DMS114 treated with DMSO at 0.1 percent for 48 hours (cell line): ENCODE results near the gene ERC2.

Experiments
- DNase-seq: peaks from one replicate; lab custom pipeline; 2025; ENCODE audit not compliant: unreplicated experiment; lab: John Stamatoyannopoulos, UW

The ERC2 gene

GRCh38 chr3:55942868-55943267 lies 525.4 kb downstream of the ERC2 start:
- no peak for DNase-seq

- no peak for DNase-seq
Measured at GRCh38 chr3:55939287-55939686, 529.0 kb downstream of the ERC2 start.

- no peak for DNase-seq
Measured at GRCh38 chr3:55937301-55937700, 531.0 kb downstream of the ERC2 start.

- DNase-seq: no peak
Measured at GRCh38 chr3:55936549-55937052, 531.7 kb downstream of the ERC2 start.

- DNase-seq: no peak
Measured at GRCh38 chr3:55935241-55935640, 533.0 kb downstream of the ERC2 start.

GRCh38 chr3:55934771-55935170 lies 533.5 kb downstream of the ERC2 start:
- no peak for DNase-seq

GRCh38 chr3:55929154-55929869 lies 539.0 kb downstream of the ERC2 start:
- no peak for DNase-seq

- DNase-seq: no peak
Measured at GRCh38 chr3:55923626-55924025, 544.6 kb downstream of the ERC2 start.

GRCh38 chr3:55923207-55923606 lies 545.1 kb downstream of the ERC2 start:
- no peak for DNase-seq

GRCh38 chr3:55912880-55913279 lies 555.4 kb downstream of the ERC2 start:
- DNase-seq: no peak

GRCh38 chr3:55911266-55911665 lies 557.0 kb downstream of the ERC2 start:
- no peak for DNase-seq

GRCh38 chr3:55910543-55910942 lies 557.7 kb downstream of the ERC2 start:
- DNase-seq: no peak

GRCh38 chr3:55909373-55909772 lies 558.9 kb downstream of the ERC2 start:
- DNase-seq: no peak

- no peak for DNase-seq
Measured at GRCh38 chr3:55907616-55908015, 560.7 kb downstream of the ERC2 start.

GRCh38 chr3:55906896-55907295 lies 561.4 kb downstream of the ERC2 start:
- no peak for DNase-seq

GRCh38 chr3:55904716-55905115 lies 563.6 kb downstream of the ERC2 start:
- DNase-seq: no peak

- no peak for DNase-seq
Measured at GRCh38 chr3:55903680-55904079, 564.6 kb downstream of the ERC2 start.

GRCh38 chr3:55902221-55902900 lies 565.9 kb downstream of the ERC2 start:
- no peak for DNase-seq

GRCh38 chr3:55899887-55900286 lies 568.4 kb downstream of the ERC2 start:
- DNase-seq: no peak

GRCh38 chr3:55897573-55898224 lies 570.6 kb downstream of the ERC2 start:
- no peak for DNase-seq

GRCh38 chr3:55895897-55896566 lies 572.2 kb downstream of the ERC2 start:
- DNase-seq: no peak
